GM18873 (cell line): ENCODE data around the gene ADAMTS12.

Experiments
- ATAC-seq: cut with Tn5 transposase; IDR thresholded peaks from one replicate; pipeline ENCODE4 v1.9.1; 2021; ENCODE audit warnings: mild to moderate bottlenecking, moderate library complexity, moderate number of reproducible peaks; ENCODE audit not compliant: unreplicated experiment, low FRiP score

ADAMTS12 gene

GRCh38 chr5:33675958-33676464 lies 215.8 kb downstream of the ADAMTS12 start:
- ATAC-seq = peak; percentile 58

GRCh38 chr5:33671700-33672291 lies 220.0 kb downstream of the ADAMTS12 start:
- no peak for ATAC-seq

- ATAC-seq = no peak
Measured at GRCh38 chr5:33662722-33663427, 228.9 kb downstream of the ADAMTS12 start.

DNA sequence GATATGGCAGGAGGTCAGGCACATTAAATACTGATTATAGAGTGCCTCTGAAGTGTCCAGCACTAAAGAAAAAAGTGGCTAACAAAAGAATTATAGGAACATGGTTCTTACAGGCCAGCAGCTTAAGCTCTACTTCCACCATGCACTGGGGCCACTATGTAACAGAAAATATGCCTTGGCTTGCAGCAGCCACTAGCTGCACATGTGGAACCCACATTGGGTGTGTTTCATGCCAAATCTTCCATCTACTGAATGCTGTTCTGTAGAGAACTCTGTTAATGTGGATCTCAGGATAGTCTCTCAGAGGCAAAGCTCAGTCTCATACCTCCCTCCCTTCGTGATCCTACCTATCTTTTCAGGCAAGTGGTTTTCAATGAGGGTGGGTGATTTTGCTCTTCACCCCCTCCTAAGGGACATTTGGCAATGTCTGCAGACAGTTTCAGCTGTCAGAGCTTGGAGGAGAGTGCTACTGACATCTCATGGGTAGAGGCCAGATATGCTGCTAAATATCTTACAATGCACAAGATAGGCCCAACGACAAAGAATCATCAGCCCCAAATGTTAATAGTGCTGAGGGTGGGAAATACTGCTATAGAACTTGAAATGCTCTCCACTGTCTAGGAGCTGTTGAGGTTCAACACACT lies 232.1 kb downstream of the ADAMTS12 start:
- ATAC-seq = no peak

DNA sequence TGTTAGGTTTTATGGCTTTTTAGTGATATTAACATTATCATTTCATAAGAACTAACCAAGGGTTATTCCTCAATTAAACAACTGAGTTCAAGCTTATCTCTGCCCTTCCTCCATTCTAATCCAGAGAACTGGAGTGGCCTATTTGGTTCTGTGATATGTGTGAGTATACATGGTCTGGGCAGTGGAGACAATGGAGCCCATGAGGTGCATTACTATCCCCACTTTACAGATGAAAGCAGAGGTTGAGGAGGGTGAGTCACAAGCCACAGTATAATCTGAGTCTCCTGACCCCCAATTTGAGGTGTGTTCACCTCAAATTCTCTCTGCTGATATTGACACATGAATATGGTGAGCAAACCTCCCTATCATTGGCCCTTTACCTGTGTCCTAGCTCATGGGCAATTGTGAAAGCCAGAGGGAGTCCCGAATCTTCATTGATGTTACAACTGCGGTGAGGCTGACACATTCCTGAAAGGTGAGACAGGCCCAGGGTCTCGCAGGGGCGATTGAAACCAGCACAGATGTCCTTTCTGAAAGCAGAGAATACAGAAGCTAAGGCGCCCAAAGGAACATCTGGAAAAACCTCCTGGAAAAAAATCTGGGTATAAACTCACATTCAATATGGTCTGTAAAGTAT lies 233.9 kb downstream of the ADAMTS12 start:
- ATAC-seq = no peak

DNA sequence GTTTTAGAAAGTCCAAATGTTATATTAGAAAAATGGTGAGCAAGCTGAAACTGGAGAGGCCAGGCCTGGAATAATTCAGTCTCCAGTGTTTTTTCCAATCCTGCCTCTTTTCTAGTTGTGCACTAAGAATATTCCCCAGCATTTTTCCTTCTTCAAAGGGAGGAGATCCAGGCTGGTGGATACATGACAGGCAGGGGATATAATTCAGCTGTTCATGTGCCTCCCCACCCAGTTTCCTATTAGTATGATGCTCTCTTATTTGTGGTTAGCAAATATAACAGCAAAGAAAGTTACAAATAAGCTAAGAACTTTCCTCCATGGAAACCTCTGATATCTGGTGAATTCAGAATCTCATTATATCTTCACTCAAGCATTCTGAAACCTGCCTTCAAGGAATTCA lies 234.6 kb downstream of the ADAMTS12 start:
- no peak for ATAC-seq

DNA sequence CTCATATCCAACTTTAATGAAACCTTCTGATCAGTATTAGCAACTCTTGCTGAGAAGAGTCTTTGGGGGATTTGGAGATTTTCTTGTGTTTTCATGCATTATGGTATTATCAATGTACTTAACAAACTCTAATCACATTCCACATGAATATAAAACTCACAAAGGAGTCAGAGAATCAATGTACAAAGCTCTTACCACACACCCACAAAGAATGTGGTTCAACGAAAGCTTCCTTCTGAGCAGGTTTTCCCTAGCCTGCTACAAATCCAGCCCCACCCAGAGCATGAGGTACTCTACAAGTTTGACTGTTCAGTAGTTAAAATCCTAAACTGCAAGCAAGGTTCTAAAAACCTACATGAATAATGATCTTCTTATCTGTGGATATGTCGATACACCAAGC lies 240.9 kb downstream of the ADAMTS12 start:
- no peak for ATAC-seq

GRCh38 chr5:33649549-33650482 lies 242.0 kb downstream of the ADAMTS12 start:
- no peak for ATAC-seq

- no peak for ATAC-seq
Measured at GRCh38 chr5:33641744-33642505, 249.9 kb downstream of the ADAMTS12 start.

- ATAC-seq = no peak
Measured at GRCh38 chr5:33639474-33639873, 252.3 kb downstream of the ADAMTS12 start.

- ATAC-seq = no peak
Measured at GRCh38 chr5:33637011-33637410, 254.8 kb downstream of the ADAMTS12 start.

DNA sequence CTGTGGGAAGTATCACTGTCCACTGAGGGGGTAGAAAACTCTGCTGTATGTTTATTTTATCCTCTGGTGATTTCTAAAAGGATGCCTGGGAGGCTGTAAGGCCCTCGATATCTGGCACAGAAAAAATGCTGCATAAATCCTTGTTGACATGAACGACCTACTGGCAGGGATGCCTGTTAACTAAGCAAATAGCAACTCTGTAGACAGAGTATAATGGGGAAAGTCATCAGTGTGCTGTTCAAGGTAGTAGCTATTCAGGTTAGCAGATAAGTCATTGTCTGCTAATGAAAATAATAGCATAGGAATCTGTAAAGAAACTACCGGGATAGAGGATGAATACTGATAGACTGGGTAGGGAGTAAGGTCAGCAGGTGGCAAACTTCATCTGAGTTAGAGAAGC lies 256.2 kb downstream of the ADAMTS12 start:
- ATAC-seq = no peak

GRCh38 chr5:33633699-33634098 lies 258.1 kb downstream of the ADAMTS12 start:
- ATAC-seq = no peak

GRCh38 chr5:33631786-33632185 lies 260.0 kb downstream of the ADAMTS12 start:
- peak; percentile 91 for ATAC-seq

- no peak for ATAC-seq
Measured at GRCh38 chr5:33631139-33631538, 260.7 kb downstream of the ADAMTS12 start.

DNA sequence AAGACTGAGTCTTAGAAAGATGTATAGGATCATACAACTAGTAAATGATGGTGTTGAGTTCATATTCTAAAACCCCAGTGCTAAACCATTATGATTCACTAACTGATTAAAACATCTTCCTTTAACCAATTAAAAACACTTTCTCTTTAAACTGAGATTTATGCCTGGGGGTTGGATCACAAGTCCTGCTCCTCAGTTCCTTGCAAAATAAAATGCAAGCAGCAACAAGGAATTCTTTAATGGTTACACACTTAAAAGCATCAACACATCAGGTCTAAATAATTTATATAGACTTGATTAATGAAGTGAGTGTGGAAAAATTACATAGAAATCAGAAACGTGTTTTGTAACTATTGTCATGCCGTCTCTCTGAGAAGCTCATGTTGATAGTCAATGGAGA lies 261.8 kb downstream of the ADAMTS12 start:
- ATAC-seq = no peak

- ATAC-seq = no peak
Measured at GRCh38 chr5:33628796-33629195, 263.0 kb downstream of the ADAMTS12 start.

- ATAC-seq = no peak
Measured at GRCh38 chr5:33621514-33621913, 270.3 kb downstream of the ADAMTS12 start.

DNA sequence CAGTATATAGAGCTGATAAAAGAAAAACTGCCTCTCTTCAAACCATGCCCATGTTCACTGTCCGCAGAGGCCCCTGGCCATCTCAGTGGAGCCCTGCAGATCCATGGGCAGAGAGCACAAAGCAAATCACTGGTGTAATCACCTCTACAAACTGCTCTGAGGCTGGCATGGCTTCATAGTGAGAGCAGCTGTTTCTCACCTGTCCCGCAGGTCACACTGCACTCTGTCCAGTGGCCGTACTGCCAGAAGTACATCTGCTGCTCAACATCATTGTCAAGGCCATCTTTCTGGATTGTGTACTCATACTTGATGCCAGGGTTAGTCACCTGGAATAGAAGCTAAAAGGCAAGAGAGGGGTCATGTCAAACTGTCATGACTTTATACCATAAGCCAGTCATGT lies 277.8 kb downstream of the ADAMTS12 start:
- no peak for ATAC-seq
